H1 (cell line): ENCODE measurements around the gene MCOLN3. TPM values are rescaled to one million over a fixed set of nuclear protein-coding genes. Genes with fewer than 3 reads are reported as not detected.

Source experiments
- CTCF ChIA-PET: fragments of 300-600 bp; sonication (Branson Sonifier 250); formaldehyde crosslinking; loops from one replicate; lab custom pipeline; 2021; ENCODE audit not compliant: partially characterized antibody; lab: Charles Lee
- POLR2A ChIA-PET: fragments of 300-600 bp; sonication (Branson Sonifier 250); formaldehyde crosslinking; loops from one replicate; lab custom pipeline; 2021; ENCODE audit warnings: inconsistent platforms; ENCODE audit not compliant: partially characterized antibody; lab: Charles Lee
- DNase-seq, 2 experiments: peaks; one replicate each; pipeline versions ENCODE4 v3.0.0 to v3.0.0-alpha.2; 2010 to 2022; ENCODE audit warnings: low spot score in 2 of 2, low read depth in 1 of 2, mixed read lengths in 1 of 2
- FAIRE-seq: peaks from 2 replicates; lab custom pipeline; 2011; peaks lifted over from hg19 to GRCh38; lab: Jason Lieb, UNC
- H2AFZ ChIP-seq: 2 replicates; pipeline ENCODE4 v1.8.1; 2012; ENCODE audit warnings: low read length, inconsistent platforms
- H2AK5ac ChIP-seq: 2 replicates; pipeline ENCODE4 v1.6.1; 2013; ENCODE audit warnings: low read depth, low read length
- H2BK120ac ChIP-seq: replicated peaks from 2 replicates; pipeline ENCODE3; 2013; ENCODE audit warnings: low read depth, low read length, inconsistent platforms
- H2BK12ac ChIP-seq: 2 replicates; pipeline ENCODE4 v1.6.1; 2013; ENCODE audit warnings: low read depth, low read length
- H2BK15ac ChIP-seq: 2 replicates; pipeline ENCODE4 v1.6.1; 2013; ENCODE audit warnings: low read length
- H2BK20ac ChIP-seq: 2 replicates; pipeline ENCODE4 v1.6.1; 2013; ENCODE audit warnings: low read length
- H2BK5ac ChIP-seq: 2 replicates; pipeline ENCODE4 v1.6.1; 2013; ENCODE audit warnings: low read depth, low read length
- H3K14ac ChIP-seq: 2 replicates; pipeline ENCODE4 v1.6.1; 2013; ENCODE audit warnings: inconsistent platforms; ENCODE audit not compliant: insufficient read length
- H3K18ac ChIP-seq: 2 replicates; pipeline ENCODE4 v1.6.1; 2013; ENCODE audit warnings: low read length; ENCODE audit errors: extremely low read depth
- H3K23ac ChIP-seq: 2 replicates; pipeline ENCODE4 v1.6.1; 2013; ENCODE audit warnings: inconsistent platforms; ENCODE audit not compliant: insufficient read length
- H3K23me2 ChIP-seq: 2 replicates; pipeline ENCODE4 v1.6.1; 2013; ENCODE audit warnings: low read depth, low read length
- H3K27ac ChIP-seq: 2 replicates; pipeline ENCODE4 v1.6.1; 2011; ENCODE audit warnings: low read depth, low read length, inconsistent platforms
- H3K27me3 ChIP-seq, 4 experiments: replicated peaks in 1 of 4; 1 replicate in 1 of 4; 2 replicates in 3 of 4; pipeline versions ENCODE4 v1.6.1 to v1.8.1; 2011 to 2013; ENCODE audit warnings: low read length in 3 of 4, mild to moderate bottlenecking in 3 of 4, inconsistent platforms in 2 of 4, mixed read lengths in 2 of 4, moderate library complexity in 1 of 4; ENCODE audit not compliant: control insufficient read depth in 3 of 4, insufficient read depth in 3 of 4; ENCODE audit errors: extremely low read depth in 1 of 4
- H3K36me3 ChIP-seq, 4 experiments: 2 replicates each; pipeline versions ENCODE4 v1.6.1 to v1.8.1; 2011 to 2013; ENCODE audit warnings: mild to moderate bottlenecking in 4 of 4, low read length in 3 of 4, moderate library complexity in 2 of 4, control low read depth in 1 of 4, inconsistent platforms in 1 of 4; ENCODE audit not compliant: insufficient read depth in 4 of 4, control insufficient read depth in 2 of 4
- H3K4ac ChIP-seq: replicated peaks from 2 replicates; pipeline ENCODE3; 2013; ENCODE audit warnings: low read length, low read depth, mixed read lengths, inconsistent platforms; ENCODE audit not compliant: insufficient read length
- H3K4me1 ChIP-seq, 4 experiments: replicated peaks in 1 of 4; 1 replicate in 1 of 4; 2 replicates in 3 of 4; pipeline versions ENCODE4 v1.6.1 to v1.8.1; 2011 to 2013; ENCODE audit warnings: low read length in 3 of 4, inconsistent platforms in 2 of 4, mixed read lengths in 1 of 4; ENCODE audit not compliant: insufficient read depth in 4 of 4, control insufficient read depth in 3 of 4
- H3K4me2 ChIP-seq, 2 experiments: 2 replicates each; pipeline versions ENCODE4 v1.6.1 to v1.8.1; 2011 to 2013; ENCODE audit warnings: low read depth in 2 of 2, low read length in 2 of 2, control low read depth in 1 of 2, inconsistent platforms in 1 of 2, mild to moderate bottlenecking in 1 of 2; ENCODE audit not compliant: insufficient read depth in 1 of 2
- H3K4me3 ChIP-seq, 4 experiments: fragments of 200-600, 300-600 bp in 1 of 4; sonication (generic), shearing (Covaris generic), sonication (Bioruptor Twin) in 1 of 4; 2 replicates each; pipeline versions ENCODE4 v1.5.1 to v1.8.1; 2011 to 2016; ENCODE audit warnings: low read length in 4 of 4, low read depth in 3 of 4, control low read depth in 2 of 4, inconsistent platforms in 2 of 4, mild to moderate bottlenecking in 2 of 4, mixed read lengths in 1 of 4, moderate library complexity in 1 of 4; ENCODE audit not compliant: insufficient read depth in 2 of 4; ENCODE audit errors: extremely low read depth in 1 of 4
- H3K56ac ChIP-seq: replicated peaks from 2 replicates; pipeline ENCODE3; 2013; ENCODE audit warnings: low read depth, mild to moderate bottlenecking, mixed read lengths, low read length, inconsistent platforms; ENCODE audit not compliant: insufficient read length
- H3K79me1 ChIP-seq: 2 replicates; pipeline ENCODE4 v1.6.1; 2013; ENCODE audit warnings: low read depth, low read length, control low read depth
- H3K79me2 ChIP-seq, 2 experiments: 2 replicates each; pipeline versions ENCODE4 v1.6.1 to v1.8.1; 2012 to 2013; ENCODE audit warnings: low read length in 2 of 2, mild to moderate bottlenecking in 2 of 2, inconsistent platforms in 1 of 2; ENCODE audit not compliant: insufficient read depth in 2 of 2, control insufficient read depth in 1 of 2
- H3K9ac ChIP-seq, 4 experiments: replicated peaks in 1 of 4; 1 replicate in 1 of 4; 2 replicates in 3 of 4; pipeline versions ENCODE4 v1.6.1 to v1.8.1; 2011 to 2013; ENCODE audit warnings: low read depth in 3 of 4, low read length in 3 of 4, control low read depth in 2 of 4, mild to moderate bottlenecking in 2 of 4, moderate library complexity in 2 of 4, inconsistent platforms in 1 of 4; ENCODE audit errors: extremely low read depth in 1 of 4
- H3K9me3 ChIP-seq, 2 experiments: 2 replicates each; pipeline versions ENCODE4 v1.6.1 to v1.8.1; 2012 to 2013; ENCODE audit warnings: mild to moderate bottlenecking in 2 of 2, moderate library complexity in 2 of 2, control low read depth in 1 of 2, inconsistent platforms in 1 of 2, low read depth in 1 of 2, low read length in 1 of 2, mixed read lengths in 1 of 2; ENCODE audit not compliant: insufficient read depth in 2 of 2
- H4K20me1 ChIP-seq, 2 experiments: replicated peaks in 1 of 2; 2 replicates each; pipeline versions ENCODE3 to v1.8.1; 2011 to 2013; ENCODE audit warnings: inconsistent platforms in 2 of 2, low read length in 2 of 2, mild to moderate bottlenecking in 1 of 2; ENCODE audit not compliant: insufficient read depth in 2 of 2, control insufficient read depth in 1 of 2
- H4K5ac ChIP-seq: 2 replicates; pipeline ENCODE4 v1.6.1; 2013; ENCODE audit warnings: low read length, low read depth, mixed read lengths, inconsistent platforms; ENCODE audit not compliant: insufficient read length
- H4K8ac ChIP-seq: 2 replicates; pipeline ENCODE4 v1.8.0; 2013; ENCODE audit warnings: mild to moderate bottlenecking, moderate library complexity, low read length, inconsistent platforms; ENCODE audit not compliant: insufficient read depth; ENCODE audit errors: extremely low read depth
- H4K91ac ChIP-seq: replicated peaks from 2 replicates; pipeline ENCODE3; 2013; ENCODE audit warnings: low read length, mixed read lengths, inconsistent platforms; ENCODE audit not compliant: insufficient read length
- ASH2L ChIP-seq: fragments of 200-600, 300-600 bp; sonication (generic); IDR thresholded peaks from one replicate; pipeline ENCODE4 v1.7.1; 2017; ENCODE audit warnings: low read length
- CHD2 ChIP-seq: IDR thresholded peaks from 2 replicates; pipeline ENCODE4 v1.6.1; 2012; ENCODE audit warnings: low read length, improper control_type of control experiment
- GTF2F1 ChIP-seq: IDR thresholded peaks from 2 replicates; pipeline ENCODE4 v1.6.1; 2012; ENCODE audit warnings: low read depth, low read length, improper control_type of control experiment, borderline replicate concordance
- RAD21 ChIP-seq, 2 experiments: IDR thresholded peaks in 1 of 2; conservative IDR thresholded peaks in 1 of 2; 2 replicates each; pipeline ENCODE4 v1.6.1; 2011; ENCODE audit warnings: low read depth in 2 of 2, low read length in 2 of 2, improper control_type of control experiment in 1 of 2, inconsistent platforms in 1 of 2, mild to moderate bottlenecking in 1 of 2, moderate library complexity in 1 of 2
- RNF2 ChIP-seq: fragments of 200-900, 300-1000 bp; sonication (generic); IDR thresholded peaks from 2 replicates; pipeline ENCODE4 v1.7.1; 2016; ENCODE audit warnings: borderline replicate concordance, low read depth, mild to moderate bottlenecking, antibody characterized with exemption, low read length; ENCODE audit not compliant: poor library complexity, severe bottlenecking; ENCODE audit errors: missing control alignments
- SIN3A ChIP-seq, 2 experiments: IDR thresholded peaks in 1 of 2; conservative IDR thresholded peaks in 1 of 2; 2 replicates each; pipeline ENCODE4 v1.6.1; 2011 to 2012; ENCODE audit warnings: low read length in 2 of 2, improper control_type of control experiment in 1 of 2, low read depth in 1 of 2, mild to moderate bottlenecking in 1 of 2
- TEAD4 ChIP-seq: IDR thresholded peaks from 2 replicates; pipeline ENCODE4 v1.6.1; 2012; ENCODE audit warnings: low read depth, low read length, inconsistent platforms, mixed read lengths
- WGBS, 2 experiments: shearing (Covaris generic) in 1 of 2; methylation state at CpG; one replicate each; pipeline versions ENCODE4 v1.1.6 to v1.1.7; 2013 to 2015; ENCODE audit warnings: low lambda C conversion rate in 2 of 2, mixed read lengths in 2 of 2, inconsistent platforms in 1 of 2, low coverage in 1 of 2, missing lambda C conversion rate in 1 of 2; ENCODE audit not compliant: insufficient replicate concordance in 2 of 2, insufficient coverage in 1 of 2, insufficient read length in 1 of 2; ENCODE audit errors: extremely low coverage in 1 of 2, missing lambda C conversion rate in 1 of 2; 5-methylcytosine and 5-hydroxymethylcytosine counted together
- polyA plus RNA-seq, 7 experiments: library from polyadenylated mRNA; depleted of rRNA in 3 of 7; stranded (reverse) in 5 of 7; unstranded in 2 of 7; fragments of >200 nt in 5 of 7; fragments of 200-250 nt in 2 of 7; gene quantifications; 1 replicate in 5 of 7; 2 replicates in 1 of 7; 4 replicates in 1 of 7; pipeline versions ENCODE4 v1.2.1 to v1.2.3, GENCODE V29; 2011 to 2013; ENCODE audit warnings: missing spikeins in 2 of 7, mixed read lengths in 2 of 7
- total RNA-seq: library from RNA; stranded (reverse); fragmentation: NEBNext Ultra II Directional; extraction: Animal tissue kit (Norgen Biotek cat#: 25700); gene quantifications from 2 replicates; pipeline ENCODE4 v1.2.1, GENCODE V29; 2021

Gene MCOLN3
- total and polyA plus RNA-seq, 2 of the 8 experiments (the other 6 are each of a cell fraction or from before 2014, with no cell fraction given), result 3.8 to 4.9 TPM

- H3K4ac ChIP-seq, result no peak overlapping the region
- H3K9me3 ChIP-seq, result no peaks in the 10 kb centered on the region
- no peak overlapping the region for H3K56ac ChIP-seq
- no peaks in the 10 kb centered on the region for H4K20me1 ChIP-seq
- no peaks in the 10 kb centered on the region for H3K79me2 ChIP-seq
- no peak overlapping the region for H2BK20ac ChIP-seq
- peaks cover 0 to 3% (median 0%) of the 10 kb centered on the region in 4 experiments; a peak in 1 of 7 replicates for H3K4me1 ChIP-seq
- no peak overlapping the region for H2AFZ ChIP-seq
- FAIRE-seq (no peak), DNase-seq (no peak)
- no peak overlapping the region for H4K91ac ChIP-seq
- H3K4me2 ChIP-seq, result no peak overlapping the region
- no peaks in the 10 kb centered on the region for H3K79me1 ChIP-seq
- no peak overlapping the region for H2BK120ac ChIP-seq
- H3K27me3 ChIP-seq, result no peaks in the 10 kb centered on the region
- no peak overlapping the region for H3K14ac ChIP-seq
- no peak overlapping the region for H3K27ac ChIP-seq
- H3K36me3 ChIP-seq, result no peaks in the 10 kb centered on the region
- WGBS, 2 experiments, result 88% methylated on average over 1 of the region's 1 CpG; no CpG with 5 or more reads in 1 of the 2 experiments
- H2BK15ac ChIP-seq, result no peak overlapping the region
- ChIA-PET CTCF (interaction anchor here (0.9 to 1.1 kb wide), 3 partner anchors 18 to 120 kb away, joined by 3 to 6 read pairs (median 4); partner anchors contain the start of gene MCOLN3), POLR2A (no interaction called here)
- H4K5ac ChIP-seq, result no peak overlapping the region
- no peak overlapping the region for H3K23ac ChIP-seq
- peaks cover 4% of the 10 kb centered on the region; the same call in 1 of the 2 replicates for H3K23me2 ChIP-seq
- no peak overlapping the region for H2BK5ac ChIP-seq
- H4K8ac ChIP-seq, result no peak overlapping the region
- H3K4me3 ChIP-seq, result no peak overlapping the region
- H3K18ac ChIP-seq, result no peak overlapping the region
- TF ChIP-seq CHD2 (no peak), RNF2 (no peak), GTF2F1 (no peak), ASH2L (no peak), SIN3A (conservative IDR thresholded peaks at IDR 0.05 in 1 of 2, IDR thresholded peaks at IDR 0.05 in 1 of 2; ENCODE audit: low read depth in 1 of 2, low read length in 2 of 2) (no peak), RAD21 (IDR thresholded peaks at IDR 0.05 in 1 of 2, conservative IDR thresholded peaks at IDR 0.05 in 1 of 2; ENCODE audit: low read depth in 2 of 2, low read length in 2 of 2) (no peak), TEAD4 (no peak)
- peak overlapping the region in 1 of 4 experiments; percentile 34; a peak in 1 of 7 replicates for H3K9ac ChIP-seq
- H2BK12ac ChIP-seq, result no peak overlapping the region
- no peak overlapping the region for H2AK5ac ChIP-seq
Measured at GRCh38 chr1:85065550-85065949, 17.2 kb upstream of the MCOLN3 start.
